ENCODE measurements around the gene ANO1.

GRCh38 chr11:70068345-70068744 lies 9.8 kb upstream of the ANO1 start:
- no peak for TF ChIP-seq POLR2A (IDR thresholded peaks at IDR 0.05)
- no peak for TF ChIP-seq CTCF (IDR thresholded peaks at IDR 0.05)

All from prostate gland (tissue), 2 donors.